MM.1S (cell line): ENCODE measurements around the gene ZHX3.

Source experiments
- EZH2 ChIP-seq: fragments of 300-600 bp; sonication (generic); optimal IDR thresholded peaks from 2 replicates; pipeline ENCODE3; 2017; ENCODE audit warnings: low read depth, mild to moderate bottlenecking, antibody characterized with exemption, low read length, mixed read lengths
- EZH2phosphoT487 ChIP-seq: fragments of 300-600 bp; sonication (generic); IDR thresholded peaks from 2 replicates; pipeline ENCODE4 v1.6.1; 2018; ENCODE audit warnings: antibody characterized with exemption, low read length
- TF ChIP-seq, protein P1 (sequence below): fragments of 300-600 bp; sonication (generic); IDR thresholded peaks from 2 replicates; pipeline ENCODE4 v1.5.1; 2016; ENCODE audit warnings: antibody characterized with exemption, low read length, mixed read lengths

DNA sequence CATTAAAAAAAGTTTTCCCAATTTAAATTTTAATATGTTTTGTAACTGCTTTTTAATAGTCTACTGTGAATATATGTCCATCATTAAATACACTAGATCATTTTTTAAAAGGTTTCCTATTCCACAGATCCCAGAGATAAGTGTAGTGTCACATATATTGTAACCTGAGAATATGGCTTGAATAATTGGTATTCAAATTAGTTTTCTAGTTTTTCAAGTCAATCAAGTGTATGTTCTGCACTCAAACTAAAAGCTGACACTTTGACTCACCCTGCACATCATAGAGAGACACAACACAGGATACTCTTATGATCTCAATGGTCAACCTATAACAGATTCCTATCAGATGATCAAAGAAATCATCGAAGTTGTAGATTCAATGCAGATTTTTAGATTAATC is 49.1 kb downstream of the ZHX3 start:
- TF ChIP-seq, protein P1, sequence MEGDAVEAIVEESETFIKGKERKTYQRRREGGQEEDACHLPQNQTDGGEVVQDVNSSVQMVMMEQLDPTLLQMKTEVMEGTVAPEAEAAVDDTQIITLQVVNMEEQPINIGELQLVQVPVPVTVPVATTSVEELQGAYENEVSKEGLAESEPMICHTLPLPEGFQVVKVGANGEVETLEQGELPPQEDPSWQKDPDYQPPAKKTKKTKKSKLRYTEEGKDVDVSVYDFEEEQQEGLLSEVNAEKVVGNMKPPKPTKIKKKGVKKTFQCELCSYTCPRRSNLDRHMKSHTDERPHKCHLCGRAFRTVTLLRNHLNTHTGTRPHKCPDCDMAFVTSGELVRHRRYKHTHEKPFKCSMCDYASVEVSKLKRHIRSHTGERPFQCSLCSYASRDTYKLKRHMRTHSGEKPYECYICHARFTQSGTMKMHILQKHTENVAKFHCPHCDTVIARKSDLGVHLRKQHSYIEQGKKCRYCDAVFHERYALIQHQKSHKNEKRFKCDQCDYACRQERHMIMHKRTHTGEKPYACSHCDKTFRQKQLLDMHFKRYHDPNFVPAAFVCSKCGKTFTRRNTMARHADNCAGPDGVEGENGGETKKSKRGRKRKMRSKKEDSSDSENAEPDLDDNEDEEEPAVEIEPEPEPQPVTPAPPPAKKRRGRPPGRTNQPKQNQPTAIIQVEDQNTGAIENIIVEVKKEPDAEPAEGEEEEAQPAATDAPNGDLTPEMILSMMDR = no peak
- no peak for TF ChIP-seq EZH2
- TF ChIP-seq EZH2phosphoT487 = no peak
